Measurements from ENCODE around the gene D2HGDH. TPM values are rescaled to one million over a fixed set of nuclear protein-coding genes. Genes with fewer than 3 reads are reported as not detected.

D2HGDH gene
- total and polyA plus RNA-seq, 12 donors, result 7.6 to 24.7 (median 19.1) TPM

GRCh38 chr2:241720099-241720498 lies 14.3 kb upstream of the D2HGDH start:
- no peak for TF ChIP-seq CTCF (IDR thresholded peaks at IDR 0.05)
- 95 to 96% methylated on average over 19 of the region's 19 CpGs for WGBS, 2 donors
- ATAC-seq, result peak in 2 of 8 donors; percentile 11 to 25
- Histone ChIP-seq H3K27me3 (no peaks in the 10 kb centered on the region), H3K27ac (no peak overlapping the region), H3K4me3 (no peak overlapping the region), H3K9me3 (peaks cover 0 to 10% (median 0%) of the 10 kb centered on the region in 11 donors), H3K4me1 (no peaks in the 10 kb centered on the region), H3K36me3 (peaks cover 0 to 98% (median 27%) of the 10 kb centered on the region in 9 donors)
- intact Hi-C loops (cut with DNase I), result loop anchor here in 1 of 10 donors (10.0 kb wide), 1 partner anchor 155 kb away; no protein-coding TSS in a partner anchor
- no peak for DNase-seq

- WGBS, 2 donors, result 89 to 93% methylated on average over 15 of the region's 15 CpGs
- peaks cover 0 to 98% (median 27%) of the 10 kb centered on the region in 9 donors for H3K36me3 ChIP-seq
- intact Hi-C loops (cut with DNase I), result loop anchor here in 1 of 10 donors (10.0 kb wide), 1 partner anchor 154 kb away; no protein-coding TSS in a partner anchor
Observed at GRCh38 chr2:241720560-241720959, 13.9 kb upstream of the D2HGDH start.

GRCh38 chr2:241721852-241722251 lies 12.6 kb upstream of the D2HGDH start:
- no peak for TF ChIP-seq CTCF (IDR thresholded peaks at IDR 0.05)
- no peak for DNase-seq
- Histone ChIP-seq H3K27ac (no peak overlapping the region), H3K4me3 (no peak overlapping the region), H3K4me1 (no peaks in the 10 kb centered on the region), H3K9me3 (peaks cover 0 to 10% (median 0%) of the 10 kb centered on the region in 11 donors), H3K27me3 (no peaks in the 10 kb centered on the region), H3K36me3 (peaks cover 0 to 96% (median 24%) of the 10 kb centered on the region in 9 donors)
- intact Hi-C loops (cut with DNase I), result loop anchor here in 1 of 10 donors (10.0 kb wide), 1 partner anchor 153 kb away; no protein-coding TSS in a partner anchor
- ATAC-seq, result no peak
- WGBS, 2 donors, result 91 to 96% methylated on average over 12 of the region's 12 CpGs

More at GRCh38 chr2:241720560-241720959, 13.9 kb upstream of the D2HGDH start:
- TF ChIP-seq CTCF (IDR thresholded peaks at IDR 0.05), result no peak
- Histone ChIP-seq H3K9me3 (peaks cover 0 to 10% (median 0%) of the 10 kb centered on the region in 11 donors), H3K4me1 (no peaks in the 10 kb centered on the region), H3K27ac (no peak overlapping the region), H3K4me3 (no peak overlapping the region), H3K27me3 (no peaks in the 10 kb centered on the region)
- peak in 1 of 8 donors; percentile 12 for ATAC-seq
- no peak for DNase-seq

- WGBS, 2 donors, result 96 to 99% methylated on average over 21 of the region's 21 CpGs
- Histone ChIP-seq H3K36me3 (peaks cover 0 to 84% (median 24%) of the 10 kb centered on the region in 9 donors), H3K27ac (no peak overlapping the region), H3K4me3 (no peak overlapping the region), H3K9me3 (peaks cover 0 to 10% (median 0%) of the 10 kb centered on the region in 11 donors), H3K27me3 (no peaks in the 10 kb centered on the region), H3K4me1 (peaks cover 0 to 5% (median 0%) of the 10 kb centered on the region in 9 donors)
- no peak for TF ChIP-seq CTCF (IDR thresholded peaks at IDR 0.05)
- intact Hi-C loops (cut with DNase I), result loop anchor here in 1 of 10 donors (10.0 kb wide), 1 partner anchor 152 kb away; no protein-coding TSS in a partner anchor
- ATAC-seq (no peak), DNase-seq (no peak)
Observed at GRCh38 chr2:241722896-241723454, 11.5 kb upstream of the D2HGDH start.

Measured in heart right ventricle (tissue), 16 donors.